ENCODE data around the gene TEX22.

TEX22 gene

DNA sequence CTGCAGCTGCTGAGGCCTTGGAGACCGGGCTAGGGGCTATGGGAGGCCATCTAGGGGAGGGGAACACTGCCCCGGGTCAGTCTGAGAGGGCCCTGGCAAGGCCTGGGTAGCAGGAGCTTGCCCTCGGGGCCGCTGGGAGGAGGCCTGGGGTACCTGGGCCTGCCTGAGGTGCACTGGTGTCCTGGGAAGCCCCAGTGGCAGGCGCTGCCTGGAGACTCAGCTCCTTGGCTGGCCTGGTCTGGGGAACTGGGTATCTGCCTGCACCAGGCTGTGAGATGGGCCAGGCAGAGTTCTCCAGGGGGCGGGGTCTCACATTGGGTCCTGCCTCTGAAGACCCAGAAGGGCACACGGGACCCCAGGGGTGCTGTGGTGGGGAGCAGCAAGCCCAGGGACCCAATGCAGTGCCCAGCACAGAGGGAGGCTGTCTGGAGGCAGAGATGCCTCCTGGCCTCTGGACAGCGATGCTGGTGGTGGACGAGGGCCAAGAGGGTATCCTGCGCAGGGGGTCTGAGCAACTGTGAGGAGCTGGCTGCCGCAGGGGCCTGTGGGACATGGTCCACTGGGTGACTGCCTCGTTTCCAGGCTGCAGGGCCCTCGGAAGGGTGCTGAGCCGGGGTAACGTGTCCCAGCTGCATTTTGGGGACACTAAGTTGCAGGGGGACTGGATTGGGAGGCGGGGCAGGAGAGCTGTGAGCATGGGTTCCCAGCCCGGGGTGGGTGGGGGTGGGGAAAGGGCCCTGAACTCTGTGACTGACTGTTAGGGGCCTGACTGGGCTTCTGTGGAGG, 13.8 kb downstream of the TEX22 start:
- no peak overlapping the region for H3K4me3 ChIP-seq (ENCODE audit: low read depth, low read length)
- TF ChIP-seq, protein P1, sequence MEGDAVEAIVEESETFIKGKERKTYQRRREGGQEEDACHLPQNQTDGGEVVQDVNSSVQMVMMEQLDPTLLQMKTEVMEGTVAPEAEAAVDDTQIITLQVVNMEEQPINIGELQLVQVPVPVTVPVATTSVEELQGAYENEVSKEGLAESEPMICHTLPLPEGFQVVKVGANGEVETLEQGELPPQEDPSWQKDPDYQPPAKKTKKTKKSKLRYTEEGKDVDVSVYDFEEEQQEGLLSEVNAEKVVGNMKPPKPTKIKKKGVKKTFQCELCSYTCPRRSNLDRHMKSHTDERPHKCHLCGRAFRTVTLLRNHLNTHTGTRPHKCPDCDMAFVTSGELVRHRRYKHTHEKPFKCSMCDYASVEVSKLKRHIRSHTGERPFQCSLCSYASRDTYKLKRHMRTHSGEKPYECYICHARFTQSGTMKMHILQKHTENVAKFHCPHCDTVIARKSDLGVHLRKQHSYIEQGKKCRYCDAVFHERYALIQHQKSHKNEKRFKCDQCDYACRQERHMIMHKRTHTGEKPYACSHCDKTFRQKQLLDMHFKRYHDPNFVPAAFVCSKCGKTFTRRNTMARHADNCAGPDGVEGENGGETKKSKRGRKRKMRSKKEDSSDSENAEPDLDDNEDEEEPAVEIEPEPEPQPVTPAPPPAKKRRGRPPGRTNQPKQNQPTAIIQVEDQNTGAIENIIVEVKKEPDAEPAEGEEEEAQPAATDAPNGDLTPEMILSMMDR (IDR thresholded peaks at IDR 0.05; ENCODE audit: insufficient read depth, low read depth, low read length, missing control alignments): no peak
- DNase-seq (ENCODE audit: low read depth): no peak

DNA sequence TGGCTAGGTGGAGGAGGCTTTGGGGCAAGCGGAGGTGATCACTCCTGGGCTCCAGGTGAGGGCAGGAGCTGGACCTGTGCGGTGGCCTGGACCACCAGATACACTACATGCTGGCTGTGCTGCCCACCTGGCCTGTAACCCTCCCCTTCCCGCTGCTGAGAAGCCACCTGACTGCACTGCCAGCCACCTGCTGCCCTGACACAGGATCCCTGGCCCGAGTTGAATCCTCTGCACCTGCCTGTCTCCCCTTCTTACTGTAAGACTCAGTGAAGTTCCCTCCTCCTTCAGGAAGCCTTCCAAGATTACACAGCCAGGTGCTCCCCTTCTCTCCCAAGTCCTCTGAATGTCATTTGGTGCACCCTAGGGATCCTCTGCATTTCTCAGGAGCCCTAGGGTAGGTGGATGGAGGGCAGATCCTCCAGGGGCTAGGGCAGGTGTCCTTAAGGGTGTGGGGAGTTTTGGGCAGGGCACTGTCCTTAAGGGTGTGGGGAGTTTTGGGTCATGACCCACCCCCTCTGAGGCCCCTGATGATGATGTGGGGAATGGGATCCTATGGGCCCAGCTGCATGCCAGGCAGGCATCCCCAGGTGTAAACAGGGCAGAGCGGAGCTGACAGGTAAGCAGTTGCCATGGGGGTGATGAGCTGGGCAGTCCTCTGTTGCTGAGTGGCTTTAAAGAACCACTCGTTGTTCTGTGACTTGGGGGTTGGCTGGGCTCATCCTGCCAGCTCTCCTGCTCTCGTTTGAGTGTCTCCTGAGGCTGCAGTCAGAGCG, 14.6 kb downstream of the TEX22 start:
- TF ChIP-seq, protein P1 (IDR thresholded peaks at IDR 0.05; ENCODE audit: insufficient read depth, low read depth, low read length, missing control alignments): no peak
- DNase-seq (ENCODE audit: low read depth): no peak

DNA sequence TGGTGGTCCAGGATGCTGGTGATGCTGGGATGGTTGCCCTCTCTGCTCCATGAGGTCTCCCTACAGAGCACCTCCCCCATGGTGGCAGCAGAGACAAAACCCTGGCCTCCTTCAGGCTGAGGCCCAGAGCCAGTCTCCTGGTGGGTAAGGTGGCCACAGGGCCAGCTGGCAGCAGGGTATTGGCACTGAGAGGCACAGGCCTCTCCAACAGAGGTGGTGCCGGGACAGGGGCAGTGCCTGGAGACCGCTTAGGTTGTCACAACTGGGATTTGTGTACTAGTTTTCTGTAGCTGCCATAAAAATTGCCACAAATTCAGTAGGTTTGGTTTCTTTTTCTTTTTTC, 15.2 kb downstream of the TEX22 start:
- TF ChIP-seq, protein P1 (IDR thresholded peaks at IDR 0.05; ENCODE audit: insufficient read depth, low read depth, low read length, missing control alignments): no peak
- H3K4me3 ChIP-seq (ENCODE audit: low read depth, low read length): no peak overlapping the region
- DNase-seq (ENCODE audit: low read depth): no peak

More for the DNA sequence above, 14.6 kb downstream of the TEX22 start:
- no peak overlapping the region for H3K4me3 ChIP-seq (ENCODE audit: low read depth, low read length)

DNA sequence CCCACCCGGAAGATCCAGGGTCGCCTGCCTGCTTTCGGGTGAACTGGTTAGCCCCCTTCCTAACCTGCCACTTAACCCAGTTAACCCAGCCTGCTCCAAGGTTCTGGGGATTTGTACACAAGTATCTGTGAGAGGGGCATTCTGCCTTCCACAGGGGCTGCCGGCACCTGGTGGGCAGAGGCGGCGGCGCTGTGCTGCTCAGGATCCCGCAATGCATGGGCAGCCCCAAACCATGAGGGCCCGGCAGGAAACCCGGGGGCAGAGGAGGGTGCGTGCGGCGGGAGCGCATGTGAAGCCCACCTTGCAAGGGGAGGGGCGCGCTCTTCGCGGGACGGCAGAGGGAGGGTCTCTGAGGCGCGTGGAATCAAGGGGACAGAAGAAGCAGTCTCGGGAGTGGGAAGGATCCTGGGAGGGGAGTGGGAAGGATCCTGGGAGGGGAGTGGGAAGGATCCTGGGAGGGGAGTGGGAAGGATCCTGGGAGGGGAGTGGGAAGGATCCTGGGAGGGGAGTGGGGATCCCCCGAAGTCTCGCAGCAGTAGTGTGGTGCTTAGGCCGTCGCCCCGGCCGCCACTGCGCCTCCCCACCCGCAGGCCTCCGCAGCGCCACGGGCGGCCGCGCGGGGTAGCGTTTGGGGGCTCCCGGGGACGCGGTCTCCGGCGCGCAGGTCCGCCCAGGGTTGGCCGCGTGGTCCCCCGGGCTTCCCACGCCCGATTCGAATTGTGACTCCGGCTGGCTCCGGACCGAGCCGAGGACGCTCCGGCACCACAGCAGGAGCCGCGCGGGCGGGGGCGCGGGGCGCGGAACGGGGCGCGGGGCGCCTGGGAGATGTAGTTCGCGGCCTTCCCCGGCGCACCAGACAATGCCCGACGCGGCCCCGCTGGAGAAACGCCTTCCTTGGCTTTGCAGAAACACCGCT, 16.4 kb downstream of the TEX22 start:
- DNase-seq (ENCODE audit: low read depth): peak; percentile 64
- peak overlapping the region; percentile 29 for H3K4me3 ChIP-seq (ENCODE audit: low read depth, low read length)
- TF ChIP-seq, protein P1 (IDR thresholded peaks at IDR 0.05; ENCODE audit: insufficient read depth, low read depth, low read length, missing control alignments): peak; percentile 79

DNA sequence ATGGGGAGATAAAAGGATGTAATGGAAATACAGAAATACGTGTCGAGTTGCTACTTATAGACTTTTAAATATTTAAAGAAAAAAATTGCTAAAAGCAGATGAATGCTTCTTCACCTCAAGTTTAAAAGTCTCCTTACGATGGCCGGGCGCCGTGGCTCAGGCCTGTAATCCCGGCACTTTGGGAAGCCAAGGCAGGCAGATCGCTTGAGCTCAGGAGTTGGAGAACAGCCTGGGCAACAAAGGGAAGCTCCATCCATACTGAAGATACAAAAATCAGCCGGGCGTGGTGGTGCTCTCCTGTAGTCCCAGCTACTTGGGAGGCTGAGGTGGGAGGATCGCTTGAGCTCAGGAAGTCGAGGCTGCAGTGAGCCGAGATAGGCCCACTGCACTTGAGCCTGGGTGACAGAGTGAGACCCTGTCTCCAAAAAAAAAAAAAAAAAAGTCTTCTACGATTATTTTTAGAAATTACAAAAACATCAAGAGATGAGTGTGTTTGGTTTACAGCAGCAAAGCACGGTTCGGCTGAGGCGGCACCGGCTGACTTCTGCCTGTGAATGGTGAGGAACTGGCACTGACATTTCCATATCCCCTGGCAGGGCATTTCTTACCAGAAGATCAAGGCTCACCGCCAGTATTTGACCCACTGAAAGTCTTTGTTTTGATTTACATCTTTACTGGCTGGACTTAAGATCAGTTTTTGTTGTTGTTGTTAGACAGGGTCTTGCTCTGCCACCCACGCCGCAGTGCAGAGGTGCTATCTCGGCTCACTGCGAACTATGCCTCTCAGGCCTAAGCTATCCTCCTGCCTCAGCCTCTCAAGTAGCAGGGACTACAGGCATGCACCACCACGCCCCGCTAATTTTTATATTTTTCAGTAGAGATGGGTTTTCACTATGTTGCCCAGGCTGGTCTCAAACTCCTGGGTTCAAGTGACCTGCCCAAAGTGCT, 17.4 kb downstream of the TEX22 start:
- DNase-seq (ENCODE audit: low read depth): no peak
- TF ChIP-seq, protein P1 (IDR thresholded peaks at IDR 0.05; ENCODE audit: insufficient read depth, low read depth, low read length, missing control alignments): no peak
- H3K4me3 ChIP-seq (ENCODE audit: low read depth, low read length): peak overlapping the region; percentile 29

DNA sequence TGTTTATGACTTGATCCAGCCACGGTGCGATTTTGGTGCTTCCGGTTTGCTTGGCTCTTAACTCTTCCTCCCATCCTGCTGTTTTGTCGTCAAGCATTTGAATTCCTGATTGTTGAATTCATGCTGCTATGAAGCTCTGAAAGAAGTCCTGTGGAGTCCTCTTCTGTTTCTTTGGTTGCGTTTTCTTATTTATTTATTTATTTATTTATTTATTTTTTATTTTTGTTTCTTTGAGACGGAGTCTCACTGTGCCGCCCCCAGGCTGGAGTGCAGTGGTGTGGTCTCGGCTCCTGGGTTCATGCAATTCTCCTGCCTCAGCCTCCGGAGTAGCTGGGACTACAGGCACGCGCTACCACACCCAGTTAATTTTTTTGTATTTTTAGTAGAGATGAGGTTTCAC, 18.3 kb downstream of the TEX22 start:
- TF ChIP-seq, protein P1 (IDR thresholded peaks at IDR 0.05; ENCODE audit: insufficient read depth, low read depth, low read length, missing control alignments): no peak
- DNase-seq (ENCODE audit: low read depth): no peak
- no peak overlapping the region for H3K4me3 ChIP-seq (ENCODE audit: low read depth, low read length)

All from GM12865 (cell line).